ENCODE results near the gene ISCA2. TPM values are rescaled to one million over a fixed set of nuclear protein-coding genes. Genes with fewer than 3 reads are reported as not detected.

The ISCA2 gene
- total RNA-seq, 1 experiment from 2014 or later = 33.0 TPM

GRCh38 chr14:74509587-74510222, 16.1 kb downstream of the ISCA2 start:
- no peaks in the 10 kb centered on the region for H3K27me3 ChIP-seq (replicated peaks; ENCODE audit: control insufficient read depth, insufficient read depth, low read length)
- TF ChIP-seq, protein P1, sequence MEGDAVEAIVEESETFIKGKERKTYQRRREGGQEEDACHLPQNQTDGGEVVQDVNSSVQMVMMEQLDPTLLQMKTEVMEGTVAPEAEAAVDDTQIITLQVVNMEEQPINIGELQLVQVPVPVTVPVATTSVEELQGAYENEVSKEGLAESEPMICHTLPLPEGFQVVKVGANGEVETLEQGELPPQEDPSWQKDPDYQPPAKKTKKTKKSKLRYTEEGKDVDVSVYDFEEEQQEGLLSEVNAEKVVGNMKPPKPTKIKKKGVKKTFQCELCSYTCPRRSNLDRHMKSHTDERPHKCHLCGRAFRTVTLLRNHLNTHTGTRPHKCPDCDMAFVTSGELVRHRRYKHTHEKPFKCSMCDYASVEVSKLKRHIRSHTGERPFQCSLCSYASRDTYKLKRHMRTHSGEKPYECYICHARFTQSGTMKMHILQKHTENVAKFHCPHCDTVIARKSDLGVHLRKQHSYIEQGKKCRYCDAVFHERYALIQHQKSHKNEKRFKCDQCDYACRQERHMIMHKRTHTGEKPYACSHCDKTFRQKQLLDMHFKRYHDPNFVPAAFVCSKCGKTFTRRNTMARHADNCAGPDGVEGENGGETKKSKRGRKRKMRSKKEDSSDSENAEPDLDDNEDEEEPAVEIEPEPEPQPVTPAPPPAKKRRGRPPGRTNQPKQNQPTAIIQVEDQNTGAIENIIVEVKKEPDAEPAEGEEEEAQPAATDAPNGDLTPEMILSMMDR (IDR thresholded peaks at IDR 0.05; ENCODE audit: insufficient read depth in 1 of 2, low read depth in 1 of 2, low read length in 1 of 2, severe bottlenecking in 1 of 2, unreplicated experiment in 1 of 2) = no peak
- no peak for DNase-seq
- intact Hi-C loops (cut with micrococcal nuclease; ENCODE audit: unreplicated experiment) = no loop called here
- Mint-ChIP-seq H3K4me3 (ENCODE audit: unreplicated experiment) (no peak overlapping the region), H3K36me3 (ENCODE audit: insufficient read depth, unreplicated experiment) (no peaks in the 10 kb centered on the region), H3K27ac (ENCODE audit: unreplicated experiment) (no peak overlapping the region), H3K27me3 (ENCODE audit: insufficient read depth, unreplicated experiment) (peaks cover 10% of the 10 kb centered on the region), H3K4me1 (ENCODE audit: low read depth, unreplicated experiment) (no peaks in the 10 kb centered on the region), H3K9me3 (ENCODE audit: unreplicated experiment) (no peaks in the 10 kb centered on the region)
- no peaks in the 10 kb centered on the region for H3K4me1 ChIP-seq
- H3K9me3 ChIP-seq = no peaks in the 10 kb centered on the region
- no peak overlapping the region for H3K4me3 ChIP-seq (ENCODE audit: low read depth, low read length)
- ChIA-PET CTCF (interaction anchor here (1.0 to 1.6 kb wide), 3 partner anchors 15 to 17 kb away, joined by 3 to 7 read pairs (median 3); partner anchors contain the start of genes ISCA2 and NPC2), POLR2A (no interaction called here)
- H3K36me3 ChIP-seq (ENCODE audit: control insufficient read depth, insufficient read depth, low read length) = no peaks in the 10 kb centered on the region
- BruUV-seq (replicated peaks) = no TSS peak

DNA sequence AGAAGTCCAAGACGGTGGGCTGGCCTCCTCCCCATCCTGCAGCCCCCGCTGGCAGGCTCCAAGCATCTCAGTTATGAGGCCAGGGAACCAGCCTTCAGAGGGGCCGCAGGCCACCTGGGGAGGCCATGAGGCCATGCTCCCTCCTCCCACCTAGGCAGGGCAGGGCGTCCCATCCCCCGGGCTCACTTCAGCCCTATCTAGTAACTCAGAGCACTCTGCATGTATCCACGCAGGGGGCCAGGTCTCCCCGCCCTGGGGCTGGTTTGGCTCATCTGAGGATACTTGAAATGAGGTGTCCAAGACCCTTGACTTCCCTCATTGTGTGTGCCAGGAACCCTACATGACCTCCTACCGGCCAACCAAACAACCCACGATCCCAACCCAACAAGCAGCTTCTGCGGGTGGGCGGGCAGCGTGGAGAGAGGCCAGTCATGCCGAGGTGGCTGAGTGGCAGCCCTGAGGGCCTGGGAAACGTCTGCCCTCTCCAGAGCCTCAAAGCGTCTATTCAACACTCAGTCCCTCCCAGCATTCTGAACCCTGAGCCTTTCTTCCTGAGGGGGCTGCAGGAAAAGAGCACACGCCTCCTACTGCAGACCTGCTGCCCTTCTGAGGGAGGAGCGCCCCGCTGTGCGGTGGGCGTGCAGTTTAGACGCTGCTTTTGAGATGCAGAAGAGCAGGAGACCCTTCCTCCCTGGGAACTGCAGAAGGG, 16.8 kb downstream of the ISCA2 start:
- Mint-ChIP-seq H3K27me3 (ENCODE audit: insufficient read depth, unreplicated experiment) (peaks cover 10% of the 10 kb centered on the region), H3K4me1 (ENCODE audit: low read depth, unreplicated experiment) (no peaks in the 10 kb centered on the region), H3K27ac (ENCODE audit: unreplicated experiment) (no peak overlapping the region), H3K36me3 (ENCODE audit: insufficient read depth, unreplicated experiment) (no peaks in the 10 kb centered on the region), H3K9me3 (ENCODE audit: unreplicated experiment) (no peaks in the 10 kb centered on the region), H3K4me3 (ENCODE audit: unreplicated experiment) (no peak overlapping the region)
- ChIA-PET CTCF (no interaction called here), POLR2A (no interaction called here)
- Histone ChIP-seq H3K4me3 (ENCODE audit: low read depth, low read length) (no peak overlapping the region), H3K9me3 (no peaks in the 10 kb centered on the region), H3K36me3 (ENCODE audit: control insufficient read depth, insufficient read depth, low read length) (no peaks in the 10 kb centered on the region), H3K4me1 (no peaks in the 10 kb centered on the region), H3K27me3 (replicated peaks; ENCODE audit: control insufficient read depth, insufficient read depth, low read length) (no peaks in the 10 kb centered on the region)
- peak in 1 of 2 experiments; percentile 14 for DNase-seq
- intact Hi-C loops (cut with micrococcal nuclease; ENCODE audit: unreplicated experiment) = no loop called here
- TF ChIP-seq, protein P1 (IDR thresholded peaks at IDR 0.05; ENCODE audit: insufficient read depth in 1 of 2, low read depth in 1 of 2, low read length in 1 of 2, severe bottlenecking in 1 of 2, unreplicated experiment in 1 of 2) = no peak
- no TSS peak for BruUV-seq (replicated peaks)

- Mint-ChIP-seq H3K9me3 (ENCODE audit: unreplicated experiment) (no peaks in the 10 kb centered on the region), H3K4me1 (ENCODE audit: low read depth, unreplicated experiment) (no peaks in the 10 kb centered on the region), H3K4me3 (ENCODE audit: unreplicated experiment) (no peak overlapping the region), H3K27me3 (ENCODE audit: insufficient read depth, unreplicated experiment) (peaks cover 10% of the 10 kb centered on the region), H3K36me3 (ENCODE audit: insufficient read depth, unreplicated experiment) (no peaks in the 10 kb centered on the region), H3K27ac (ENCODE audit: unreplicated experiment) (no peak overlapping the region)
- Histone ChIP-seq H3K4me3 (ENCODE audit: low read depth, low read length) (no peak overlapping the region), H3K9me3 (no peaks in the 10 kb centered on the region), H3K27me3 (replicated peaks; ENCODE audit: control insufficient read depth, insufficient read depth, low read length) (no peaks in the 10 kb centered on the region), H3K36me3 (ENCODE audit: control insufficient read depth, insufficient read depth, low read length) (no peaks in the 10 kb centered on the region), H3K4me1 (no peaks in the 10 kb centered on the region)
- ChIA-PET POLR2A (no interaction called here), CTCF (no interaction called here)
- intact Hi-C loops (cut with micrococcal nuclease; ENCODE audit: unreplicated experiment) = no loop called here
- BruUV-seq (replicated peaks) = no TSS peak
- TF ChIP-seq, protein P1 (IDR thresholded peaks at IDR 0.05; ENCODE audit: insufficient read depth in 1 of 2, low read depth in 1 of 2, low read length in 1 of 2, severe bottlenecking in 1 of 2, unreplicated experiment in 1 of 2) = no peak
- no peak for DNase-seq
Measured at GRCh38 chr14:74510959-74511409, 17.4 kb downstream of the ISCA2 start.

Data from Caco-2 (cell line).